ENCODE results near the gene CACNA2D3. TPM values are rescaled to one million over a fixed set of nuclear protein-coding genes. Genes with fewer than 3 reads are reported as not detected.

The CACNA2D3 gene
- polyA plus RNA-seq, 1 donor from 2014 or later: 26.2 TPM

GRCh38 chr3:54514416-54514815 lies 392.1 kb downstream of the CACNA2D3 start:
- no peak for TF ChIP-seq SMC3 (conservative IDR thresholded peaks at IDR 0.05; ENCODE audit: poor library complexity)
- no peak for TF ChIP-seq EZH2 (IDR thresholded peaks at IDR 0.05; ENCODE audit: borderline replicate concordance, insufficient read depth, low read length, poor library complexity, severe bottlenecking)
- no peak for TF ChIP-seq POLR2AphosphoS5 (IDR thresholded peaks at IDR 0.05)
- TF ChIP-seq TAF1 (IDR thresholded peaks at IDR 0.05; ENCODE audit: low read depth): no peak
- TF ChIP-seq, protein P1, sequence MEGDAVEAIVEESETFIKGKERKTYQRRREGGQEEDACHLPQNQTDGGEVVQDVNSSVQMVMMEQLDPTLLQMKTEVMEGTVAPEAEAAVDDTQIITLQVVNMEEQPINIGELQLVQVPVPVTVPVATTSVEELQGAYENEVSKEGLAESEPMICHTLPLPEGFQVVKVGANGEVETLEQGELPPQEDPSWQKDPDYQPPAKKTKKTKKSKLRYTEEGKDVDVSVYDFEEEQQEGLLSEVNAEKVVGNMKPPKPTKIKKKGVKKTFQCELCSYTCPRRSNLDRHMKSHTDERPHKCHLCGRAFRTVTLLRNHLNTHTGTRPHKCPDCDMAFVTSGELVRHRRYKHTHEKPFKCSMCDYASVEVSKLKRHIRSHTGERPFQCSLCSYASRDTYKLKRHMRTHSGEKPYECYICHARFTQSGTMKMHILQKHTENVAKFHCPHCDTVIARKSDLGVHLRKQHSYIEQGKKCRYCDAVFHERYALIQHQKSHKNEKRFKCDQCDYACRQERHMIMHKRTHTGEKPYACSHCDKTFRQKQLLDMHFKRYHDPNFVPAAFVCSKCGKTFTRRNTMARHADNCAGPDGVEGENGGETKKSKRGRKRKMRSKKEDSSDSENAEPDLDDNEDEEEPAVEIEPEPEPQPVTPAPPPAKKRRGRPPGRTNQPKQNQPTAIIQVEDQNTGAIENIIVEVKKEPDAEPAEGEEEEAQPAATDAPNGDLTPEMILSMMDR (IDR thresholded peaks at IDR 0.05; ENCODE audit: poor library complexity, severe bottlenecking): no peak
- TF ChIP-seq RAD21 (conservative IDR thresholded peaks at IDR 0.05): no peak
- TF ChIP-seq MXI1 (conservative IDR thresholded peaks at IDR 0.05; ENCODE audit: poor library complexity, severe bottlenecking): no peak
- no peak for TF ChIP-seq EP300 (conservative IDR thresholded peaks at IDR 0.05; ENCODE audit: poor library complexity, severe bottlenecking)
- TF ChIP-seq, protein P2, sequence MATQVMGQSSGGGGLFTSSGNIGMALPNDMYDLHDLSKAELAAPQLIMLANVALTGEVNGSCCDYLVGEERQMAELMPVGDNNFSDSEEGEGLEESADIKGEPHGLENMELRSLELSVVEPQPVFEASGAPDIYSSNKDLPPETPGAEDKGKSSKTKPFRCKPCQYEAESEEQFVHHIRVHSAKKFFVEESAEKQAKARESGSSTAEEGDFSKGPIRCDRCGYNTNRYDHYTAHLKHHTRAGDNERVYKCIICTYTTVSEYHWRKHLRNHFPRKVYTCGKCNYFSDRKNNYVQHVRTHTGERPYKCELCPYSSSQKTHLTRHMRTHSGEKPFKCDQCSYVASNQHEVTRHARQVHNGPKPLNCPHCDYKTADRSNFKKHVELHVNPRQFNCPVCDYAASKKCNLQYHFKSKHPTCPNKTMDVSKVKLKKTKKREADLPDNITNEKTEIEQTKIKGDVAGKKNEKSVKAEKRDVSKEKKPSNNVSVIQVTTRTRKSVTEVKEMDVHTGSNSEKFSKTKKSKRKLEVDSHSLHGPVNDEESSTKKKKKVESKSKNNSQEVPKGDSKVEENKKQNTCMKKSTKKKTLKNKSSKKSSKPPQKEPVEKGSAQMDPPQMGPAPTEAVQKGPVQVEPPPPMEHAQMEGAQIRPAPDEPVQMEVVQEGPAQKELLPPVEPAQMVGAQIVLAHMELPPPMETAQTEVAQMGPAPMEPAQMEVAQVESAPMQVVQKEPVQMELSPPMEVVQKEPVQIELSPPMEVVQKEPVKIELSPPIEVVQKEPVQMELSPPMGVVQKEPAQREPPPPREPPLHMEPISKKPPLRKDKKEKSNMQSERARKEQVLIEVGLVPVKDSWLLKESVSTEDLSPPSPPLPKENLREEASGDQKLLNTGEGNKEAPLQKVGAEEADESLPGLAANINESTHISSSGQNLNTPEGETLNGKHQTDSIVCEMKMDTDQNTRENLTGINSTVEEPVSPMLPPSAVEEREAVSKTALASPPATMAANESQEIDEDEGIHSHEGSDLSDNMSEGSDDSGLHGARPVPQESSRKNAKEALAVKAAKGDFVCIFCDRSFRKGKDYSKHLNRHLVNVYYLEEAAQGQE (IDR thresholded peaks at IDR 0.05; ENCODE audit: borderline replicate concordance): no peak
- Histone ChIP-seq H3K9me3 (ENCODE audit: low read length) (no peaks in the 10 kb centered on the region), H3K79me2 (replicated peaks; ENCODE audit: insufficient read depth, low read length) (no peaks in the 10 kb centered on the region), H3K4me3 (ENCODE audit: low read length) (no peak overlapping the region), H4K20me1 (ENCODE audit: insufficient read depth) (no peaks in the 10 kb centered on the region), H3K36me3 (ENCODE audit: insufficient read depth, low read length) (no peaks in the 10 kb centered on the region), H2AFZ (ENCODE audit: low read depth, low read length) (no peak overlapping the region), H3F3A (ENCODE audit: insufficient read depth, low read length, poor library complexity, severe bottlenecking) (no peaks in the 10 kb centered on the region), H3K4me2 (ENCODE audit: low read length) (no peak overlapping the region), H3K27me3 (ENCODE audit: insufficient read depth, low read depth, low read length) (no peaks in the 10 kb centered on the region), H3K9ac (ENCODE audit: low read length) (no peak overlapping the region), H3K9me2 (ENCODE audit: insufficient read depth, low read length) (no peaks in the 10 kb centered on the region), H3K27ac (ENCODE audit: low read length) (no peak overlapping the region)

GRCh38 chr3:54515441-54516213 lies 393.3 kb downstream of the CACNA2D3 start:
- Histone ChIP-seq H3K27ac (ENCODE audit: low read length) (no peak overlapping the region), H3K27me3 (ENCODE audit: insufficient read depth, low read depth, low read length) (no peaks in the 10 kb centered on the region), H3K36me3 (ENCODE audit: insufficient read depth, low read length) (no peaks in the 10 kb centered on the region), H3K9me3 (ENCODE audit: low read length) (no peaks in the 10 kb centered on the region), H3K4me3 (ENCODE audit: low read length) (no peak overlapping the region), H2AFZ (ENCODE audit: low read depth, low read length) (no peak overlapping the region), H3F3A (ENCODE audit: insufficient read depth, low read length, poor library complexity, severe bottlenecking) (no peaks in the 10 kb centered on the region), H4K20me1 (ENCODE audit: insufficient read depth) (no peaks in the 10 kb centered on the region), H3K9me2 (ENCODE audit: insufficient read depth, low read length) (no peaks in the 10 kb centered on the region), H3K79me2 (replicated peaks; ENCODE audit: insufficient read depth, low read length) (no peaks in the 10 kb centered on the region), H3K9ac (ENCODE audit: low read length) (no peak overlapping the region), H3K4me2 (ENCODE audit: low read length) (no peak overlapping the region)
- TF ChIP-seq MXI1 (conservative IDR thresholded peaks at IDR 0.05; ENCODE audit: poor library complexity, severe bottlenecking): no peak
- TF ChIP-seq EZH2 (IDR thresholded peaks at IDR 0.05; ENCODE audit: borderline replicate concordance, insufficient read depth, low read length, poor library complexity, severe bottlenecking): no peak
- no peak for TF ChIP-seq SMC3 (conservative IDR thresholded peaks at IDR 0.05; ENCODE audit: poor library complexity)
- TF ChIP-seq, protein P1 (IDR thresholded peaks at IDR 0.05; ENCODE audit: poor library complexity, severe bottlenecking): no peak
- TF ChIP-seq EP300 (conservative IDR thresholded peaks at IDR 0.05; ENCODE audit: poor library complexity, severe bottlenecking): no peak
- no peak for TF ChIP-seq POLR2AphosphoS5 (IDR thresholded peaks at IDR 0.05)
- no peak for TF ChIP-seq TAF1 (IDR thresholded peaks at IDR 0.05; ENCODE audit: low read depth)

All from neural cell (in vitro differentiated cells).